GM18511 (cell line): ENCODE results near the gene OR6C65.
"Not testable (repeated sequence)": the region's sequence is repeated elsewhere in the genome, so short reads cannot be mapped to it uniquely, and the experiment has no call there.

Experiments used
- ATAC-seq: cut with Tn5 transposase; IDR thresholded peaks from one replicate; pipeline ENCODE4 v1.9.1; 2021; ENCODE audit warnings: mild to moderate bottlenecking, moderate library complexity; ENCODE audit not compliant: unreplicated experiment

The OR6C65 gene

GRCh38 chr12:55400229-55400628 is at the start of gene OR6C65:
Gene OR6C65 (plus strand): TSS chr12:55400529. CDS start chr12:55400529, 0 bp downstream.
- ATAC-seq: no peak

DNA sequence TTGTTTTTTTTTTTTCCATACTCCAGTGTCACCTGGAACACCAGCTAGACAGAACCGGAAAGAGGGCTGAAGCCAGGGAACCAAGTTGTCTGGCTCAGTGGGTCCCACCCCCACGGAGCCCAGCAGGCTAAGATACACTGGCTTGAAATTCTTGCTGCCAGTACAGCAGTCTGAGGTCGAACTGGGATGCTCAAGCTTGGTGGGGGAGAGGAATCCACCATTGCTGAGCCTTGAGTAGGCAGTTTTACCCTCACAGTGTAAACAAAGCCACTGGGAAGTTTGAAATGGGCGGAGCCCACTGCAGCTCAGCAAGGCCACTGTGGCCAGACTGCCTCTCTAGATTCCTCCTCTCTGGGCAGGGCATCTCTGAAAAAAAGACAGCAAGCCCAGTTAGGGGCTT is 45.0 kb upstream of the OR6C65 start:
- not testable (repeated sequence) for ATAC-seq

DNA sequence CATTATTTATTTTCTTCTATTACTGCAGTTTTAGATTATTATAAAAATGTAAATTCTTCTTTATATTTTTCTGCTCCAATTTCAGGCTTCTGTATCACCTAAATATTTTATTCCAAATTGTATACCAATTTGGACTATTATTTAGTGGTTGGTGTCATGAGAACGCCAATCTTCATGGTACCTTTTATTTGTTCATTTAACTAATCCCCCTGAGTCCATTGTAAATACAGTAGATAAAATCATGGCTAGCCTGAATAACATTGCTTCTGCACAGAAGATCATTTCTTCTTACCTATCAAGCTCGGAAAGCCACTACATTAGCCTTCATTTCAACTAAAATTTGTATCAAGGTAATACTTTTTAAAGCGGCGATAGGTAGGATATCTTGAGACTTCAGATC is 37.7 kb upstream of the OR6C65 start, which contains the start of gene OR6C75:
OR6C75 (plus strand) TSS at position 301 of the 400 bp plus-strand sequence. CDS start 2,136 bp downstream, outside the sequence.
- ATAC-seq: no peak

- ATAC-seq: no peak
These were observed 35.2 kb upstream of the OR6C65 start for GRCh38 chr12:55365086-55365485.

- ATAC-seq: no peak
These were observed 27.8 kb upstream of the OR6C65 start for GRCh38 chr12:55372521-55372920.

GRCh38 chr12:55385891-55386290 is 14.4 kb upstream of the OR6C65 start:
- no peak for ATAC-seq

DNA sequence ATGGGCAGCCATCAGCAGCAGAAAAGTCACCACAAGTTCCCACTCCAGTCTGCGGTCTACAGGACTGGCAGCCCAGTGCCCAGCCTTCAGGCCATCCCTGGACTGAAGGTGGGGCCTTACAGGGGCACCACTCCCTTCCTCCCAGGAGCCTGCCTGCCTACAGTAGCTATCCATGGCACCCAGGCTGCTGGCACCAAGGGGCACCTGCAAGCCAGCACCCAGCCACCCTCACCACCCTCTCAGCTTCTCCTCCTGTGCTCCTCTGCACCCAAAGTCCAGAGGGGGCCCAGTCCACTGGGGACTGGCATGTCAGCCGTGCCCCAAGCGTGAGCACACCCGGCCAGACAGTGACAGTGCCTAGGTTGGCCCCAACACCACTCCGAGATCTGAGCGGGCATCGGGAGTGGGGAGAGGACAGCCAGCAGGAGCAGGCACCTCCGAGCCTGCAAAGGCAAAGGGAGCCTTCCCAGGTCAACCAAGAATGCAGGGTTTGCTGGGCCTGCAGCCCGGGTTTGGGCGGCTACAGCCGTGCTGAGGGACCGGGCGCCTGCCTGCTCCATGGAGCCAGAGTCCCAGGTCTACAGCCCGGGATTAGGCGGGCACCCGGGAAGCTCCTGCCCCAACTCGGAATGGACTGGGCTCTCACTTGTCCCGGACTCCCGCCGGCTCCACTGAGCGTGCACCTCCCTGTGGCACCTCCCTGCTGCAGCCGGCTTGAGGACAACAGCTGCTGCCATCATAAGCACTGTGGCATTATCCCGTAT is 8.1 kb upstream of the OR6C65 start:
- no peak for ATAC-seq

GRCh38 chr12:55396326-55396725 is 4.0 kb upstream of the OR6C65 start:
- ATAC-seq: no peak

- no peak for ATAC-seq
These were observed 7.5 kb downstream of the OR6C65 start for GRCh38 chr12:55407866-55408265.

GRCh38 chr12:55409133-55409532 is 8.8 kb downstream of the OR6C65 start:
- not testable (repeated sequence) for ATAC-seq

DNA sequence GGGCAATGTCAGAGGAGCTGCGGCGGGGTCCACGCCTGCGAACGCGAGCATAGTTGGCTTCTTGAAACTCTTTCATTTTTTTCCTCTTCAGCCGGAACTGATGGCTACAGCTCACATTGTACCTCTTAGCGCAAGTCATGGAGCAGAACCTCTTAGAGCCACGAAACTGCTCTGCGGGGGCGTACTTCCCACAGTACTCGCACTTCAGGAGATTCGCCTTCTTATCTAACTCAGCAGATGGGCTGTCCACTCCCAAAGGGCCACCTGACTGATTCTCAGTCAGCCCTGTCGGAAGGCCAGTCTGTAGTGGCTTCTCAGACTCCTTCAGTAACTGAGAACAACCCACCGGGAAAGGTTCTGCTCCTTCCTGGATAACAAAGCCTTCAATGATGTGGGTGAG is 11.8 kb downstream of the OR6C65 start:
- ATAC-seq: not testable (repeated sequence)

DNA sequence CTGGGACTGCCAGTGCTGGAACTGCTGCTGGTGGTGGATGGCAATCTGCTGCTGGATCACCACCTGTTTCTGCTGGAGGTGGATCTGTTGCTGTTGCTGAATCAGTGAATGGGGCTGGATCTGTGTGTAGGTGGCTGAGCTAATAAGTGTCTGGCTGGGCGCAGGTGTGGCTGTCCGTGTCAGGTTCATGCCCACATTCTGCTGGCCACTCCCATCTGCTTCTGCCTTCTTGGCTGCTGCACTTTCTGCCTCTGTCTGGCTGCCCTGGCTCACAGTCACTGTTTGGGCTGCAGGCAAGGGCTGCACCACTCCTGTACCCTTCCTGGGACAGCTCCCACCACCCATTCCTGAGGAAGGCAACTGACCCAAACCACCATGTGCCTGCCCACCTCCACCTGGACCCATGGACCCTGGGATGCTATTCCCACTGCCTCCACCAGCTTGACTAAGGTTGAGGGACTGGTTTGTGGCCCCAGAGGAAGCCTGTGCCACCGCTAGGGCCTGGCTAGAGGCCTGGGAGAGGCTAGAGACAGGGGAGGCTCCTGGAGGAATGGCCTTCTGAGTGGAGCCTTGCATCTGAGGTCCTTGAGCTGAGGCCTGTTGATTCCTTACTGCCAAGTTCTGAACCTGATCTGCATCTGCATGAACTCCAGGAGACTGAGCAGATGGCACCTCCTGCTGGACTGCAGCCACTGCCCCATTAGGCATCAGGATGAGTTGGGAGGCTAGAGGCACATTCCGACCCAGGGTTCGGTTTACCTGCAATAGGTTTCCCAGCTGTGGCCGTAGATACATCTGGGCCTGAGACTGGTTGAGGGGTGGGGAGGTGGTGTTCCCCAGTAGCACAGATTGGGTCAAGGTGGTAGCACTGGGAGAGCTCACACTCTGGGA is 13.4 kb downstream of the OR6C65 start:
- ATAC-seq: not testable (repeated sequence)

DNA sequence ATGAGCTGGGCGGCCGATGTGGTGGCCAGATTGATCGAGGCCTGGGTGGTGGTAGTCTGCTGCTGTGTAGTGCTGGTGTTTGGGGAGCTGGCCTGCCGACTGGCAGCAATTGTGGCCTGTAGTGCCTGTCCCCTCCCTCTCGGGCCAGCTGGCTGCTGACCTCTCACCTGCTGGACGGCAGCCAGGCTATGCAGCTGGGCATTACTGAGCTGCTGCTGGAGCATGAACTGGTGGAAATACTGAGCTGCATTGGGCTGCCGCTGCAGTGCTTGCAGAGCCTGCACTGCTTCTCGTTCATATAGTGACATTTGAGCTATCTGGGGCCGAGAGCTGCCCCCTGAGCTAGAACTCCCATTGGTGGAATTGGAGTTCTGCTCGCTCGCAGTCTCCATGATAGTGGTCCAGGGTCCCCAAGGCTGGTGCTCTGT is 14.1 kb downstream of the OR6C65 start:
- not testable (repeated sequence) for ATAC-seq

GRCh38 chr12:55414889-55415288 is 14.6 kb downstream of the OR6C65 start:
- not testable (repeated sequence) for ATAC-seq

GRCh38 chr12:55416961-55417360 is 16.6 kb downstream of the OR6C65 start:
- ATAC-seq: no peak

DNA sequence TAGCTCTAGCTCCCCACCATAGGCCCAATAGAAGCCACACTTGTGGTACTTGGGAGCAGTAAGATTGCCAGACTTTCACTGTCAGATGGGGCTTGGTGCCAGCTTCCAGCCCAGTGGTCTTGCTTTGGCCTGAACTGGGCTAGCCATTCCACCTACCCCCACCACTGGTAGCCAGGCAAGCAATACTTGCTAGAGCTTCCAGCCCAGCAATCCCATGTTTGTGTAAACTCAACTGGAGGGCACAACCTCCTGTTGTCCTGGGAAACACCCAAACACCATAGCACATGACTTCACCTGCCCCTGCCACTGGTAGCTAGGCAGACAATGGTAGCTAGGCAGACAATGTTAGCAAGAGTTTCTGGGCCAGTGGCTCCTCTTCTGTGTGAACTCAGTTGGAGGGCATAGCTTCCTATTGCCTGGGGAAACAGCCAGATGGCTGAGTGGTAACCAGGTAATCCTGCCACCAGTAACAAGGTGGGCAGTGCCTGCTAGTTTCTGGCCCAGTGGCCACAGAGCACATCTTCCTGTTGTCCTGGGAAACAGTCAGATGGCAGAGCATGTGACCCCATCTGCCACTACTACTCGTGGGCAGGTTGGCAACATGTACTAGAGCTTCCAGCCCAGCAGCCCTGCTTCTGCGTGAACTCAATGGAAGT is 20.1 kb downstream of the OR6C65 start:
- ATAC-seq: no peak

DNA sequence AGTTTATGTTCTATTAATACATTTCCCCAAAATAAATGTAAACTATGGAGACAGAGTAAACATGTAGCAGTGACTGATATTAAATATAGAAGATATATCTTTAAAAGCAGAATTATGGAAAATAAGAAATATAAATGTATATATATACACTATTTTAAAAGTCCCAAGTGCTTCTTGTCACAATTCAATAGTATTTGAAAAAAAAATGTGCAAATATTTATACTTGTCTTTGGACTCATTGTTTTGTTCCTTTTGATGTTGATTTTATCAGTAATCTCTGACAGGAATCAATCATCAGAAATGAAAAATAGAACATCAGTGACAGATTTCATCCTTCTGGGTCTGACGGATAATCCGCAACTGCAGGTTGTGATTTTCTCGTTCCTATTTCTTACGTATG is 25.6 kb downstream of the OR6C65 start, which contains the start of gene OR6C76:
OR6C76 (plus strand) TSS at position 301 of the 400 bp plus-strand sequence; CDS start at position 301, 0 bp downstream.
- ATAC-seq: no peak

- ATAC-seq: no peak
These were observed 28.3 kb downstream of the OR6C65 start for GRCh38 chr12:55428331-55429243.

GRCh38 chr12:55441233-55441632 is 40.9 kb downstream of the OR6C65 start:
- not testable (repeated sequence) for ATAC-seq

- ATAC-seq: no peak
These were observed 43.4 kb downstream of the OR6C65 start, which contains the start of gene OR6C2 for GRCh38 chr12:55443776-55444175. Gene OR6C2 (plus strand): TSS chr12:55444076. CDS start chr12:55452214, 8,138 bp downstream.
